Stimulated activated naive CD4-positive, alpha-beta T cell (primary cell): Measurements from ENCODE around the gene MXRA8.
A peak's percentile ranks its signal among the peaks of the same experiment; 100 is the strongest.

ENCODE experiments used
- DNase-seq, 6 experiments: peaks; one replicate each; lab custom pipeline; 2025; lab: John Stamatoyannopoulos, UW

MXRA8 gene

GRCh38 chr1:1349256-1350012 is 8.9 kb downstream of the MXRA8 start, which contains the start of gene DVL1:
Gene DVL1, minus strand, starts transcription at chr1:1349418. Its CDS starts 353 bp downstream, at chr1:1349065.
- DNase-seq: peak; percentile 51 to 80 (median 71)

- no peak for DNase-seq
Measured at GRCh38 chr1:1348420-1349255, 9.7 kb downstream of the MXRA8 start.

- no peak for DNase-seq
Measured at GRCh38 chr1:1347663-1348419, 10.5 kb downstream of the MXRA8 start.

GRCh38 chr1:1347026-1347595 is 11.2 kb downstream of the MXRA8 start:
- no peak for DNase-seq

- no peak for DNase-seq
Measured at GRCh38 chr1:1346501-1346890, 11.9 kb downstream of the MXRA8 start.

GRCh38 chr1:1345860-1346500 is 12.4 kb downstream of the MXRA8 start:
- no peak for DNase-seq

- DNase-seq: no peak
Measured at GRCh38 chr1:1345384-1345783, 13.0 kb downstream of the MXRA8 start.

- no peak for DNase-seq
Measured at GRCh38 chr1:1344655-1345361, 13.5 kb downstream of the MXRA8 start.

- DNase-seq: no peak
Measured at GRCh38 chr1:1343811-1344421, 14.4 kb downstream of the MXRA8 start.

- no peak for DNase-seq
Measured at GRCh38 chr1:1342584-1343115, 15.7 kb downstream of the MXRA8 start.

GRCh38 chr1:1342061-1342562 is 16.2 kb downstream of the MXRA8 start:
- no peak for DNase-seq

- no peak for DNase-seq
Measured at GRCh38 chr1:1341549-1342021, 16.8 kb downstream of the MXRA8 start.

- DNase-seq: no peak
Measured at GRCh38 chr1:1340791-1341548, 17.4 kb downstream of the MXRA8 start.

GRCh38 chr1:1340185-1340584 is 18.2 kb downstream of the MXRA8 start:
- DNase-seq: no peak

- no peak for DNase-seq
Measured at GRCh38 chr1:1338278-1338677, 20.1 kb downstream of the MXRA8 start.

GRCh38 chr1:1337793-1338147 is 20.6 kb downstream of the MXRA8 start:
- DNase-seq: peak in 5 of 6 experiments; percentile 13 to 28 (median 18)

GRCh38 chr1:1336931-1337792 is 21.2 kb downstream of the MXRA8 start:
- no peak for DNase-seq

GRCh38 chr1:1336446-1336845 is 21.9 kb downstream of the MXRA8 start:
- no peak for DNase-seq
